OCI-LY7 (cell line): ENCODE data around the gene PREP.

Experiments used
- CTCF ChIP-seq: fragments of 200-600 bp; sonication (generic); conservative IDR thresholded peaks from 2 replicates; pipeline ENCODE4 v1.5.1; 2014; ENCODE audit warnings: mild to moderate bottlenecking, antibody characterized with exemption, low read length, moderate library complexity, mixed read lengths
- EZH2phosphoT487 ChIP-seq: fragments of 200-600 bp; sonication (generic); IDR thresholded peaks from 2 replicates; pipeline ENCODE4 v1.6.1; 2018; ENCODE audit warnings: low read depth, borderline replicate concordance, mild to moderate bottlenecking, mixed run types, antibody characterized with exemption, low read length, moderate library complexity, mixed read lengths

GRCh38 chr6:105301756-105302616 is 100.9 kb downstream of the PREP start:
- no peak for TF ChIP-seq CTCF
- TF ChIP-seq EZH2phosphoT487 = no peak
